Liver (tissue), 9 donors: ENCODE measurements around the gene USP16. TPM values are rescaled to one million over a fixed set of nuclear protein-coding genes. Genes with fewer than 3 reads are reported as not detected.
A peak's percentile ranks its signal among the peaks of the same experiment; 100 is the strongest.

Source experiments
- DNase-seq: peaks from one replicate; pipeline ENCODE4 v3.0.0-alpha.2; 2017; ENCODE audit warnings: low spot score
- H3K27ac ChIP-seq, 2 donors: one replicate each; pipeline ENCODE4 v1.7.0; 2013; ENCODE audit warnings: inconsistent platforms in 2 of 2, low read length in 2 of 2, control low read depth in 1 of 2, low read depth in 1 of 2, mild to moderate bottlenecking in 1 of 2
- H3K27me3 ChIP-seq, 4 donors: one replicate each; pipeline versions ENCODE4 v1.6.1 to v1.7.0; 2013; ENCODE audit warnings: low read length in 3 of 4, inconsistent platforms in 1 of 4, mild to moderate bottlenecking in 1 of 4, moderate library complexity in 1 of 4; ENCODE audit not compliant: control insufficient read depth in 4 of 4, insufficient read depth in 4 of 4
- H3K36me3 ChIP-seq, 4 donors: one replicate each; pipeline versions ENCODE4 v1.6.1 to v1.7.0; 2013; ENCODE audit warnings: low read length in 3 of 4, mild to moderate bottlenecking in 3 of 4, low read depth in 1 of 4, moderate library complexity in 1 of 4; ENCODE audit not compliant: control insufficient read depth in 4 of 4, insufficient read depth in 3 of 4
- H3K4me1 ChIP-seq, 4 donors: one replicate each; pipeline versions ENCODE4 v1.6.1 to v1.7.0; 2013; ENCODE audit warnings: low read length in 3 of 4, mild to moderate bottlenecking in 3 of 4, moderate library complexity in 1 of 4; ENCODE audit not compliant: control insufficient read depth in 4 of 4, insufficient read depth in 4 of 4
- H3K4me3 ChIP-seq, 3 donors: one replicate each; pipeline versions ENCODE4 v1.6.1 to v1.7.0; 2013; ENCODE audit warnings: low read length in 3 of 3, control low read depth in 1 of 3, low read depth in 1 of 3, mild to moderate bottlenecking in 1 of 3
- H3K9ac ChIP-seq, 2 donors: one replicate each; pipeline ENCODE4 v1.7.0; 2013; ENCODE audit warnings: low read length in 2 of 2, mild to moderate bottlenecking in 2 of 2, moderate library complexity in 2 of 2, control low read depth in 1 of 2, low read depth in 1 of 2
- H3K9me3 ChIP-seq, 4 donors: one replicate each; pipeline versions ENCODE4 v1.6.1 to v1.7.0; 2013; ENCODE audit warnings: low read length in 3 of 4; ENCODE audit not compliant: control insufficient read depth in 4 of 4
- CTCF ChIP-seq: fragments of 150-350 bp; IDR thresholded peaks from 2 replicates; pipeline ENCODE4 v1.5.1; 2017; ENCODE audit warnings: improper control_type of control experiment, low read depth, low read length; ENCODE audit not compliant: missing input control
- FOXA1 ChIP-seq: IDR thresholded peaks from 2 replicates; pipeline ENCODE4 v1.6.1; 2016; ENCODE audit warnings: antibody characterized with exemption
- FOXA2 ChIP-seq: IDR thresholded peaks from 2 replicates; pipeline ENCODE4 v1.6.1; 2016; ENCODE audit warnings: antibody characterized with exemption
- HNF4A ChIP-seq, 2 donors: conservative IDR thresholded peaks; 2 replicates each; pipeline ENCODE4 v1.6.1; 2016; ENCODE audit warnings: antibody characterized with exemption in 2 of 2, mild to moderate bottlenecking in 2 of 2
- HNF4G ChIP-seq: IDR thresholded peaks from 2 replicates; pipeline ENCODE4 v1.6.1; 2016; ENCODE audit warnings: antibody characterized with exemption
- JUND ChIP-seq, 2 donors: IDR thresholded peaks; 2 replicates each; pipeline ENCODE4 v1.6.1; 2016; ENCODE audit warnings: antibody characterized with exemption in 2 of 2
- MAX ChIP-seq: IDR thresholded peaks from 2 replicates; pipeline ENCODE4 v1.6.1; 2016; ENCODE audit warnings: antibody characterized with exemption
- NR2F2 ChIP-seq: IDR thresholded peaks from 2 replicates; pipeline ENCODE4 v1.6.1; 2016; ENCODE audit warnings: antibody characterized with exemption
- RAD21 ChIP-seq, 2 donors: IDR thresholded peaks; 2 replicates each; pipeline ENCODE4 v1.6.1; 2016; ENCODE audit warnings: antibody characterized with exemption in 2 of 2, mild to moderate bottlenecking in 2 of 2
- REST ChIP-seq: IDR thresholded peaks from 2 replicates; pipeline ENCODE4 v1.6.1; 2016; ENCODE audit warnings: antibody characterized with exemption, mild to moderate bottlenecking
- RXRA ChIP-seq, 2 donors: IDR thresholded peaks; 2 replicates each; pipeline ENCODE4 v1.6.1; 2017 to 2018; ENCODE audit warnings: antibody characterized with exemption in 2 of 2, mild to moderate bottlenecking in 1 of 2
- SP1 ChIP-seq: IDR thresholded peaks from 2 replicates; pipeline ENCODE4 v1.6.1; 2018; ENCODE audit warnings: antibody characterized with exemption, mild to moderate bottlenecking
- TAF1 ChIP-seq: conservative IDR thresholded peaks from 2 replicates; pipeline ENCODE4 v1.6.1; 2016; ENCODE audit warnings: antibody characterized with exemption, mild to moderate bottlenecking
- WGBS: extraction: QIAGEN DNeasy Blood & Tissue Kit; methylation state at CpG from one replicate; pipeline ENCODE4 v1.1.7; 2013; 5-methylcytosine and 5-hydroxymethylcytosine counted together
- polyA plus RNA-seq, 2 donors: library from polyadenylated mRNA; stranded (reverse) in 1 of 2; unstranded in 1 of 2; fragments of 200-250 nt in 1 of 2; fragments of >200 nt in 1 of 2; fragmentation: Nextera tagmentation in 1 of 2; extraction: Ambion mirVana in 1 of 2; gene quantifications; one replicate each; pipeline versions ENCODE4 v1.2.1 to v1.2.3, GENCODE V29; 2013 to 2015
- total RNA-seq, 2 donors: library from RNA; depleted of rRNA; stranded (reverse); fragments of >200 nt; gene quantifications; one replicate each; pipeline ENCODE4 v1.2.3, GENCODE V29; 2014
- donor health status: healthy.
- donor health status: healthy.
- donor health status: healthy.
- donor health status: healthy.
- donor health status: healthy.

USP16 gene
- total and polyA plus RNA-seq, 4 donors, result 13.3 to 45.3 (median 18.1) TPM

GRCh38 chr21:29022166-29022565 is 2.3 kb upstream of the USP16 start (continued):
- no peak for TF ChIP-seq REST
- no peak for TF ChIP-seq HNF4G
- no peak for TF ChIP-seq NR2F2
- no peak for TF ChIP-seq SP1
- TF ChIP-seq HNF4A (conservative IDR thresholded peaks at IDR 0.05), result no peak
- no peak for TF ChIP-seq MAX
- TF ChIP-seq TAF1, result no peak
- no peak for TF ChIP-seq FOXA2

- peak overlapping the region; percentile 75 to 99 (median 96) for H3K4me3 ChIP-seq
- H3K9ac ChIP-seq, result peak overlapping the region; percentile 97 to 99
- H3K4me1 ChIP-seq, result peaks cover 0 to 12% (median 10%) of the 10 kb centered on the region in 4 donors
- TF ChIP-seq RXRA (IDR thresholded peaks at IDR 0.05), result no peak
- no peak for TF ChIP-seq RAD21 (IDR thresholded peaks at IDR 0.05)
- no peak for TF ChIP-seq HNF4G
- TF ChIP-seq FOXA1, result no peak
- TF ChIP-seq JUND (IDR thresholded peaks at IDR 0.05), result no peak
- no peak for TF ChIP-seq MAX
- H3K27ac ChIP-seq, result peak overlapping the region; percentile 98 to 99
- no peaks in the 10 kb centered on the region for H3K9me3 ChIP-seq
- no peaks in the 10 kb centered on the region for H3K27me3 ChIP-seq
- WGBS, result 2% methylated on average over 6 of the region's 6 CpGs
- DNase-seq, result no peak
- H3K36me3 ChIP-seq, result no peaks in the 10 kb centered on the region
Measured at GRCh38 chr21:29025328-29025713, 853 bp downstream of the USP16 start.

- H3K27me3 ChIP-seq, result no peaks in the 10 kb centered on the region
Measured at GRCh38 chr21:29029524-29029923, 5.1 kb downstream of the USP16 start.

More at GRCh38 chr21:29029524-29029923, 5.1 kb downstream of the USP16 start:
- TF ChIP-seq SP1 (peak; percentile 63), FOXA2 (no peak), HNF4G (peak; percentile 59), CTCF (no peak), RXRA (IDR thresholded peaks at IDR 0.05) (peak; percentile 4 to 64), HNF4A (conservative IDR thresholded peaks at IDR 0.05) (peak; percentile 59 to 96)
- DNase-seq, result no peak
- Histone ChIP-seq H3K36me3 (peaks cover 4 to 29% (median 23%) of the 10 kb centered on the region in 4 donors), H3K4me3 (no peak overlapping the region), H3K4me1 (peaks cover 0 to 12% (median 10%) of the 10 kb centered on the region in 4 donors), H3K9ac (no peak overlapping the region), H3K9me3 (no peaks in the 10 kb centered on the region), H3K27ac (no peak overlapping the region)
- WGBS, result 59% methylated on average over 1 of the region's 1 CpG
